Measurements from ENCODE around the gene MED27.

Gene MED27

GRCh38 chr9:131876486-131876885 lies 203.2 kb downstream of the MED27 start:
- H3K27me3 Mint-ChIP-seq = no peaks in the 10 kb centered on the region
- H3K4me3 Mint-ChIP-seq = no peak overlapping the region
- no peaks in the 10 kb centered on the region for H3K9me3 Mint-ChIP-seq
- H3K36me3 Mint-ChIP-seq (ENCODE audit: insufficient read depth) = peaks cover 6% of the 10 kb centered on the region
- H3K27ac Mint-ChIP-seq (ENCODE audit: low read depth) = no peak overlapping the region
- DNase-seq (ENCODE audit: low spot score in 2 of 2) (no peak), ATAC-seq (replicated peaks; ENCODE audit: extremely low read depth, poor library complexity, severe bottlenecking) (no peak)
- H3K4me1 Mint-ChIP-seq = peaks cover 7% of the 10 kb centered on the region

- DNase-seq (ENCODE audit: low spot score in 2 of 2) = no peak
- no peak overlapping the region for H3K27ac Mint-ChIP-seq (ENCODE audit: low read depth)
- H3K4me1 Mint-ChIP-seq = peaks cover 7% of the 10 kb centered on the region
- peaks cover 6% of the 10 kb centered on the region for H3K36me3 Mint-ChIP-seq (ENCODE audit: insufficient read depth)
- no peak overlapping the region for H3K4me3 Mint-ChIP-seq
- no peaks in the 10 kb centered on the region for H3K27me3 Mint-ChIP-seq
- no peaks in the 10 kb centered on the region for H3K9me3 Mint-ChIP-seq
- ATAC-seq (replicated peaks; ENCODE audit: extremely low read depth, poor library complexity, severe bottlenecking) = no peak
These were observed 203.7 kb downstream of the MED27 start for GRCh38 chr9:131875828-131876485.

- H3K36me3 Mint-ChIP-seq (ENCODE audit: insufficient read depth) = peaks cover 6% of the 10 kb centered on the region
- H3K4me3 Mint-ChIP-seq = no peak overlapping the region
- DNase-seq (ENCODE audit: low spot score in 2 of 2) = no peak
- no peak overlapping the region for H3K27ac Mint-ChIP-seq (ENCODE audit: low read depth)
- peaks cover 7% of the 10 kb centered on the region for H3K4me1 Mint-ChIP-seq
- H3K27me3 Mint-ChIP-seq = no peaks in the 10 kb centered on the region
- no peak for ATAC-seq (replicated peaks; ENCODE audit: extremely low read depth, poor library complexity, severe bottlenecking)
- H3K9me3 Mint-ChIP-seq = no peaks in the 10 kb centered on the region
These were observed 204.6 kb downstream of the MED27 start for GRCh38 chr9:131874916-131875670.

- no peaks in the 10 kb centered on the region for H3K27me3 Mint-ChIP-seq
- ATAC-seq (replicated peaks; ENCODE audit: extremely low read depth, poor library complexity, severe bottlenecking) (no peak), DNase-seq (ENCODE audit: low spot score in 2 of 2) (no peak)
- H3K4me3 Mint-ChIP-seq = no peak overlapping the region
- H3K27ac Mint-ChIP-seq (ENCODE audit: low read depth) = no peak overlapping the region
- H3K36me3 Mint-ChIP-seq (ENCODE audit: insufficient read depth) = peaks cover 6% of the 10 kb centered on the region
- H3K9me3 Mint-ChIP-seq = no peaks in the 10 kb centered on the region
- H3K4me1 Mint-ChIP-seq = peaks cover 7% of the 10 kb centered on the region
These were observed 205.2 kb downstream of the MED27 start for GRCh38 chr9:131874447-131874846.

GRCh38 chr9:131873891-131874440 lies 205.7 kb downstream of the MED27 start:
- Mint-ChIP-seq H3K9me3 (no peaks in the 10 kb centered on the region), H3K4me1 (peaks cover 7% of the 10 kb centered on the region), H3K27ac (ENCODE audit: low read depth) (no peak overlapping the region), H3K36me3 (ENCODE audit: insufficient read depth) (peaks cover 6% of the 10 kb centered on the region), H3K27me3 (no peaks in the 10 kb centered on the region), H3K4me3 (no peak overlapping the region)
- DNase-seq (ENCODE audit: low spot score in 2 of 2) (no peak), ATAC-seq (replicated peaks; ENCODE audit: extremely low read depth, poor library complexity, severe bottlenecking) (no peak)

- peaks cover 4% of the 10 kb centered on the region for H3K36me3 Mint-ChIP-seq (ENCODE audit: insufficient read depth)
- ATAC-seq (replicated peaks; ENCODE audit: extremely low read depth, poor library complexity, severe bottlenecking) = no peak
- peaks cover 4% of the 10 kb centered on the region for H3K4me1 Mint-ChIP-seq
- no peaks in the 10 kb centered on the region for H3K9me3 Mint-ChIP-seq
- no peak overlapping the region for H3K4me3 Mint-ChIP-seq
- no peak overlapping the region for H3K27ac Mint-ChIP-seq (ENCODE audit: low read depth)
- no peak for DNase-seq (ENCODE audit: low spot score in 2 of 2)
- no peaks in the 10 kb centered on the region for H3K27me3 Mint-ChIP-seq
These were observed 206.3 kb downstream of the MED27 start for GRCh38 chr9:131873335-131873734.

- H3K36me3 Mint-ChIP-seq (ENCODE audit: insufficient read depth) = peaks cover 5% of the 10 kb centered on the region
- H3K27me3 Mint-ChIP-seq = no peaks in the 10 kb centered on the region
- H3K4me3 Mint-ChIP-seq = no peak overlapping the region
- no peak for DNase-seq (ENCODE audit: low spot score in 2 of 2)
- H3K4me1 Mint-ChIP-seq = peaks cover 4% of the 10 kb centered on the region
- ATAC-seq (replicated peaks; ENCODE audit: extremely low read depth, poor library complexity, severe bottlenecking) = no peak
- H3K27ac Mint-ChIP-seq (ENCODE audit: low read depth) = no peak overlapping the region
- H3K9me3 Mint-ChIP-seq = no peaks in the 10 kb centered on the region
These were observed 207.0 kb downstream of the MED27 start for GRCh38 chr9:131872702-131873101.

- H3K27ac Mint-ChIP-seq (ENCODE audit: low read depth) = no peak overlapping the region
These were observed 207.7 kb downstream of the MED27 start for GRCh38 chr9:131872006-131872405.

GRCh38 chr9:131870156-131870555 lies 209.5 kb downstream of the MED27 start:
- Mint-ChIP-seq H3K27ac (ENCODE audit: low read depth) (no peak overlapping the region), H3K9me3 (no peaks in the 10 kb centered on the region), H3K27me3 (no peaks in the 10 kb centered on the region), H3K4me3 (no peak overlapping the region), H3K36me3 (ENCODE audit: insufficient read depth) (peaks cover 7% of the 10 kb centered on the region), H3K4me1 (no peaks in the 10 kb centered on the region)
- ATAC-seq (replicated peaks; ENCODE audit: extremely low read depth, poor library complexity, severe bottlenecking) (no peak), DNase-seq (ENCODE audit: low spot score in 2 of 2) (no peak)

More at GRCh38 chr9:131872006-131872405, 207.7 kb downstream of the MED27 start:
- DNase-seq (ENCODE audit: low spot score in 2 of 2) (no peak), ATAC-seq (replicated peaks; ENCODE audit: extremely low read depth, poor library complexity, severe bottlenecking) (no peak)
- Mint-ChIP-seq H3K27me3 (no peaks in the 10 kb centered on the region), H3K9me3 (no peaks in the 10 kb centered on the region), H3K4me3 (no peak overlapping the region), H3K36me3 (ENCODE audit: insufficient read depth) (peaks cover 6% of the 10 kb centered on the region), H3K4me1 (peaks cover 3% of the 10 kb centered on the region)

GRCh38 chr9:131869348-131869747 lies 210.3 kb downstream of the MED27 start:
- DNase-seq (ENCODE audit: low spot score in 2 of 2) (no peak), ATAC-seq (replicated peaks; ENCODE audit: extremely low read depth, poor library complexity, severe bottlenecking) (no peak)
- H3K27ac Mint-ChIP-seq (ENCODE audit: low read depth) = no peak overlapping the region
- H3K27me3 Mint-ChIP-seq = no peaks in the 10 kb centered on the region
- peaks cover 7% of the 10 kb centered on the region for H3K36me3 Mint-ChIP-seq (ENCODE audit: insufficient read depth)
- H3K4me1 Mint-ChIP-seq = no peaks in the 10 kb centered on the region
- H3K4me3 Mint-ChIP-seq = no peak overlapping the region
- H3K9me3 Mint-ChIP-seq = no peaks in the 10 kb centered on the region

GRCh38 chr9:131868766-131869165 lies 210.9 kb downstream of the MED27 start:
- H3K27me3 Mint-ChIP-seq = no peaks in the 10 kb centered on the region
- no peaks in the 10 kb centered on the region for H3K4me1 Mint-ChIP-seq
- H3K27ac Mint-ChIP-seq (ENCODE audit: low read depth) = no peak overlapping the region
- H3K4me3 Mint-ChIP-seq = no peak overlapping the region
- no peaks in the 10 kb centered on the region for H3K9me3 Mint-ChIP-seq
- H3K36me3 Mint-ChIP-seq (ENCODE audit: insufficient read depth) = peaks cover 8% of the 10 kb centered on the region
- DNase-seq (ENCODE audit: low spot score in 2 of 2) = no peak
- ATAC-seq (replicated peaks; ENCODE audit: extremely low read depth, poor library complexity, severe bottlenecking) = no peak

- Mint-ChIP-seq H3K27ac (ENCODE audit: low read depth) (no peak overlapping the region), H3K27me3 (no peaks in the 10 kb centered on the region), H3K4me3 (no peak overlapping the region), H3K9me3 (no peaks in the 10 kb centered on the region), H3K36me3 (ENCODE audit: insufficient read depth) (peaks cover 7% of the 10 kb centered on the region), H3K4me1 (no peaks in the 10 kb centered on the region)
- DNase-seq (ENCODE audit: low spot score in 2 of 2) = no peak
- no peak for ATAC-seq (replicated peaks; ENCODE audit: extremely low read depth, poor library complexity, severe bottlenecking)
These were observed 212.0 kb downstream of the MED27 start for GRCh38 chr9:131867611-131868192.
